Esophagus (tissue), 2 donors: Measurements from ENCODE around the gene TRIM4. TPM values are rescaled to one million over a fixed set of nuclear protein-coding genes. Genes with fewer than 3 reads are reported as not detected.
"Not testable (repeated sequence)": the region's sequence is repeated elsewhere in the genome, so short reads cannot be mapped to it uniquely, and the experiment has no call there.

Source experiments
- H3K27ac ChIP-seq, 2 donors: one replicate each; pipeline ENCODE4 v1.5.1; 2013; ENCODE audit warnings: low read depth in 2 of 2, mild to moderate bottlenecking in 2 of 2, inconsistent platforms in 1 of 2, low read length in 1 of 2, moderate library complexity in 1 of 2
- H3K27me3 ChIP-seq, 2 donors: one replicate each; pipeline ENCODE4 v1.6.1; 2013; ENCODE audit warnings: low read length in 2 of 2, control low read depth in 1 of 2, mild to moderate bottlenecking in 1 of 2; ENCODE audit not compliant: insufficient read depth in 2 of 2, control insufficient read depth in 1 of 2
- H3K36me3 ChIP-seq, 2 donors: one replicate each; pipeline ENCODE4 v1.6.1; 2013; ENCODE audit warnings: low read length in 1 of 2; ENCODE audit not compliant: control insufficient read depth in 2 of 2, insufficient read depth in 2 of 2
- H3K4me1 ChIP-seq, 2 donors: one replicate each; pipeline ENCODE4 v1.6.1; 2013; ENCODE audit warnings: low read length in 1 of 2; ENCODE audit not compliant: control insufficient read depth in 2 of 2, insufficient read depth in 2 of 2
- H3K4me3 ChIP-seq, 2 donors: one replicate each; pipeline ENCODE4 v1.5.1; 2013; ENCODE audit warnings: low read length in 2 of 2, mild to moderate bottlenecking in 2 of 2, low read depth in 1 of 2, moderate library complexity in 1 of 2
- H3K9me3 ChIP-seq, 2 donors: one replicate each; pipeline ENCODE4 v1.6.1; 2013; ENCODE audit warnings: mild to moderate bottlenecking in 2 of 2, low read depth in 1 of 2, low read length in 1 of 2, moderate library complexity in 1 of 2; ENCODE audit not compliant: control insufficient read depth in 2 of 2, insufficient read depth in 1 of 2
- WGBS, 2 donors: extraction: QIAGEN DNeasy Blood & Tissue Kit; methylation state at CpG; one replicate each; pipeline ENCODE4 v1.1.7; 2013; 5-methylcytosine and 5-hydroxymethylcytosine counted together
- polyA plus RNA-seq, 2 donors: library from polyadenylated mRNA; stranded (reverse); fragments of 200-250 nt; gene quantifications; one replicate each; pipeline ENCODE4 v1.2.3, GENCODE V29; 2013
- donor health status: healthy with polysubstance abuse.
- donor health status: Bipolar disorder and iron deficiency.

TRIM4 gene
- polyA plus RNA-seq, 2 donors = 9.4 to 11.8 TPM

DNA sequence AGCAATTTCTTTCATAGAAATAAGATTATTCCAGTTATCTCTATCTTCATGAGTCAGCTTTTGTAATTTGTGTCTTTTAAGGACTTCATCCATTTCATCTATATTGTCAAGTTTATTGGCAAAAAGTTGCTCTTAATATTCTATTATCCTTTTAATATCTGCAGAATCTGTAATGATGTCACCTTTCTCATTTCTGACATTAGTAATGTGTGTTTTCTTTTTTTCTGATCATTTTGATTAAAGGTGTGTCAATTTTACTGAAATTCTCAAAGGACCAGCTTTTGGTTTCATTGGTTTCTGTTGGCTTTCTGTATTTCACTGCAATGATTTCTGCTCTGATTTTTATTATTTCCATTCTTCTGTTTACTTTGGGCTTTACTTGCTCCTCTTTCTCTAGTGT, 24.6 kb downstream of the TRIM4 start:
- Histone ChIP-seq H3K9me3 (no peaks in the 10 kb centered on the region), H3K4me3 (no peak overlapping the region), H3K27me3 (no peaks in the 10 kb centered on the region), H3K4me1 (no peaks in the 10 kb centered on the region), H3K27ac (no peak overlapping the region), H3K36me3 (peaks cover 7 to 11% of the 10 kb centered on the region in 2 donors)

DNA sequence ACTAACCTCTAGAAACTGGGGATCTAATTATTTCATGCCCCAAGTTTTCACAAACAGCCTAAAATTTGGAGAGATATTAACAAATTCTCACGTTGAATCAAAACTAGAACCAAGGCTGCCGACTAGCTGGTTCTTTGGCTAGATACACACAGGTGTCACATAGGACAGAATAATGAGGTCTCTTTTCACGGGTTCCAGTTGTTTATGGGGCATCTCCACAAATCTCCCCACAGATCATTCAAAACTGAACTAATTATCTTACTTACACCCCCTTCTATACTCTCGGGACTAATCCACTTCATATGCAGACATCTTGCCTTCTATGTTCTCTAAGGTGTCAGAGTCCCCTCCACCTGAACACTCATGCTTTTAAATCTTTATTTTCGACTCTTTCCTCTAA, 26.1 kb downstream of the TRIM4 start:
- Histone ChIP-seq H3K9me3 (no peaks in the 10 kb centered on the region), H3K4me3 (no peak overlapping the region), H3K36me3 (peaks cover 4 to 7% of the 10 kb centered on the region in 2 donors), H3K27me3 (no peaks in the 10 kb centered on the region), H3K27ac (no peak overlapping the region), H3K4me1 (no peaks in the 10 kb centered on the region)
- WGBS, 2 donors = 68 to 70% methylated on average over 5 of the region's 5 CpGs

DNA sequence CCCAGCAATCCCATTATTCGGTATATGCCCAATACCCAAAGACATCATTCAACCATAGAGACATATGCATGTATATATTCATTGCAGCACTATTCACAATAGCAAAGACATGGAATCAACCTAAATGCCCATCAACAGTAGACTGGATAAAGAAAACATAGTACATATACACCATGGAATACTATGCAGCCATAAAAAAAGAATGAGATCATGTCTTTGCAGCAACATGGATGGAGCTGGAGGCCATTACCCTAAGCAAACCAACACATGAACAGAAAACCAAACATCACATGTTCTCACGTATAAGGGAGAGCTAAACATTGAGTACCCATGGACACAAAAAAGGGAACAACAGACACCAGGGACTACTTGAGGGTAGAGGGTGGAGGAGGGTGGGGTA, 29.0 kb downstream of the TRIM4 start:
- not testable (repeated sequence) for H3K4me3 ChIP-seq, H3K4me1 ChIP-seq, H3K27ac ChIP-seq, H3K9me3 ChIP-seq, H3K36me3 ChIP-seq, H3K27me3 ChIP-seq
- WGBS, 2 donors = 94 to 96% methylated on average over 2 of the region's 2 CpGs

DNA sequence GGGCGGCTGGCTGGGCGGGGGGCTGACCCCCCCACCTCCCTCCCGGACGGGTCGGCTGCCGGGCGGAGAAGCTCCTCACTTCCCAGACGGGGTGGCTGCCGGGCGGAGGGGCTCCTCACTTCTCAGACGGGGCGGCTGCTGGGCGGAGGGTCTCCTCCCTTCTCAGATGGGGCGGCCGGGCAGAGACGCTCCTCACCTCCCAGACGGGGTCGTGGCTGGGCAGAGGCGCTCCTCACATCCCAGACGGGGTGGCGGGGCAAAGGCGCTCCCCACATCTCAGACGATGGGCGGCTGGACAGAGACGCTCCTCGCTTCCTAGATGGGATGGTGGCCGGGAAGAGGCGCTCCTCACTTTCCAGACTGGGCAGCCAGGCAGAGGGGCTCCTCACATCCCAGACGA, 31.0 kb downstream of the TRIM4 start:
- WGBS, 2 donors = 86 to 90% methylated on average over 14 to 27 of the region's 29 CpGs

DNA sequence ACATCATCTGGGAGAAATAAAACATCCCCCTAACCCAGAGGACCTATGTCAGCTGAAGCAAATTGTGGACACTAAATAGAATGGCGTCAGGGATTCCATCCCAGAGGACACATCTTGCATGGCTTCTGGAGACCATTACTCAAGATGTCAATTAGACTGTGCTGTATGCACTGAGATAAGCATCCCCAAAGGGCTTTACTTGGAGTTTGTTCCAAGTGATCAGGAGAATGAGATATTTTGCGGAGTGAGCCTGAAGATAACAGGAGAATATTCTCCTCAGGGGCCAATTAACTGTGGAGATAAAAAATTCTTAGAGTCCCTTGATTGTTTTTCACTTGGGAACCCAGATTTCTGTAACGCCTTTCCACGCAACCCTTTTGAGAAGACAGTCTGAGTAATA, 38.0 kb downstream of the TRIM4 start:
- H3K27me3 ChIP-seq = no peaks in the 10 kb centered on the region
- H3K27ac ChIP-seq = no peak overlapping the region
- H3K9me3 ChIP-seq = no peaks in the 10 kb centered on the region
- H3K36me3 ChIP-seq = peaks cover 0 to 2% of the 10 kb centered on the region in 2 donors
- 89 to 92% methylated on average over 4 of the region's 4 CpGs for WGBS, 2 donors
- H3K4me3 ChIP-seq = no peak overlapping the region
- H3K4me1 ChIP-seq = no peaks in the 10 kb centered on the region

More for the DNA sequence above, 31.0 kb downstream of the TRIM4 start:
- not testable (repeated sequence) for H3K27ac ChIP-seq, H3K4me3 ChIP-seq, H3K27me3 ChIP-seq, H3K9me3 ChIP-seq, H3K4me1 ChIP-seq, H3K36me3 ChIP-seq

DNA sequence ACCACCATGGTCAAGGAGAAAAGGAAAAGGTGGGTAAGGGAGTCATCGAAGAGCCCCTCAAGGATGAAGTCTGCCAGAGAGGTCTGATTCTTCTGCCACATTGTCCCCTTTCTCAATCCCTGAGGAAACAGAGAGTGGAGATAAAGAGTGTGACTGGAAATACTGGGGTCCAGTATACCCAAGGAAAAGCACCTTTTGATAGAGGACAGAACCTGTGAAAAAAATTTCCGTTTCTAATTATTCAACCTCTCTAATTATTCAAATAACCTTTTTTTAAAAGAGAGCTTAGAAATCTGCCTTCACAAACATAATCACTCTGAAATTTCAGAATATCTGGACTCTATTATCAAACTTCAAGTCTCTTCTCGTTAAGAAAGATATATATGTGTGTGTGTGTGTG, 42.4 kb downstream of the TRIM4 start, which contains the start of gene OR2AE1:
OR2AE1 (minus strand) TSS at position 101 of the 400 bp plus-strand sequence; CDS start at position 101, 0 bp downstream.
- 83 to 87% methylated on average over 3 of the region's 3 CpGs for WGBS, 2 donors
- Histone ChIP-seq H3K27ac (no peak within 1 kb of the TSS), H3K4me3 (no peak within 1 kb of the TSS), H3K4me1 (no peaks in the 10 kb centered on the region), H3K9me3 (no peaks in the 10 kb centered on the region), H3K27me3 (no peaks in the 10 kb centered on the region), H3K36me3 (peaks cover 0 to 2% of the 10 kb centered on the region in 2 donors)

DNA sequence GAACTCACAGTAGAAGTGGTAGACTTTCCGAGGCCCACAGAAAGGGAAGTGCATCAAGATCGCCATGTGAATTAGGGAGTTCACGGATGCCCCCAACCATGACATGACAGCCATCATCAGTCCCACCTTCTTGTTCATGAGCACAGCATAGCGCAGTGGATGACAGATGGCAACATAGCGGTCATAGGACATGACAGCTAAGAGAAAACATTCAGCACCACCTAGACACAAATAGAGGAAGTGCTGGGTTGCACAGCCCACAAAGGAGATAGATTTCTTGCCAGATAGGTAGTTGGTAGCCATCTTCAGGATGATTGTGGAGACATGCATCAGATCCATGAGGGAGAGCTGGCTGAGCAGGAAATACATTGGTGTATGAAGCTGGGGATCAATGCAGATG, 42.8 kb downstream of the TRIM4 start:
- H3K27me3 ChIP-seq = no peaks in the 10 kb centered on the region
- H3K27ac ChIP-seq = no peak overlapping the region
- no peaks in the 10 kb centered on the region for H3K9me3 ChIP-seq
- no peaks in the 10 kb centered on the region for H3K4me1 ChIP-seq
- 92 to 95% methylated on average over 5 of the region's 5 CpGs for WGBS, 2 donors
- no peak overlapping the region for H3K4me3 ChIP-seq
- peaks cover 0 to 2% of the 10 kb centered on the region in 2 donors for H3K36me3 ChIP-seq

DNA sequence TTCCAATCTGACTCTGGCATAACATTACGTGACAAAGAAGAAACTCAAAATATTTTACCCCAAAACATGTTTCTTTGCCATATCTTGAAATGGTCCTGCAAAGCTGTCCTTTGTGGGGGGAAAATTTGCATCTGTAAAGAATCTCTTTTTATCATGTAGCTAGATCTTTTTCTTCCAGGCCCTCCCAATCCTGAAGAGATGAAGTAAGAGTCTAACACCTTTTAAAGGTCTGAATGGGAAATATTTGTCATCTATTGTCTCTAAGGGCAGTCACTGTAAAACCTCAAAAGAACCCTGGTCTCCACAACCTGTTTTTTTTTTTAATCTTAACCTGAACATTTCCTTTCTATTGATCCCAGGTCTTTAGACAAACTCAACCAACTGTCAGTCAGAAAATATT, 51.1 kb downstream of the TRIM4 start:
- no peak overlapping the region for H3K27ac ChIP-seq
- H3K4me1 ChIP-seq = no peaks in the 10 kb centered on the region
- H3K27me3 ChIP-seq = no peaks in the 10 kb centered on the region
- H3K4me3 ChIP-seq = no peak overlapping the region
- H3K36me3 ChIP-seq = no peaks in the 10 kb centered on the region
- no peaks in the 10 kb centered on the region for H3K9me3 ChIP-seq
- 89 to 90% methylated on average over 1 of the region's 1 CpG for WGBS, 2 donors

DNA sequence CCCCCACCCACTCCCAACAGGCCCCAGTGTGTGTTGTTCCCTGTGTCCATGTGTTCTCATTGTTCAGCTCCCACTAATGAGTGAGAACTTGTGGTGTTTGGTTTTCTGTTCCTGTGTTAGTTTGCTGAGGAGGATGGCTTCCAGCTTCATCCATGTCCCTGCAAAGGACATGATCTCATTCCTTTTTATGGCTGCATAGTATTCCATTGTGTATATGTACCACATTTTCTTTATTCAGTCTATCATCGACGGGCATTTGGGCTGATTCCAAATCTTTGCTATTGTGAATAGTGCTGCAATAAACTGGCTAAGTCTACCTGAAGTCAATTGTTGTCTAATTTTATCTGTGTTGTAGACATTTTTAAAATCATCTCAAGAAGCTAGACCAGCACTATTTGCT, 51.9 kb downstream of the TRIM4 start:
- not testable (repeated sequence) for H3K4me3 ChIP-seq, H3K27me3 ChIP-seq, H3K27ac ChIP-seq, H3K9me3 ChIP-seq, H3K4me1 ChIP-seq, H3K36me3 ChIP-seq
- WGBS, 2 donors = 92 to 96% methylated on average over 2 of the region's 2 CpGs

DNA sequence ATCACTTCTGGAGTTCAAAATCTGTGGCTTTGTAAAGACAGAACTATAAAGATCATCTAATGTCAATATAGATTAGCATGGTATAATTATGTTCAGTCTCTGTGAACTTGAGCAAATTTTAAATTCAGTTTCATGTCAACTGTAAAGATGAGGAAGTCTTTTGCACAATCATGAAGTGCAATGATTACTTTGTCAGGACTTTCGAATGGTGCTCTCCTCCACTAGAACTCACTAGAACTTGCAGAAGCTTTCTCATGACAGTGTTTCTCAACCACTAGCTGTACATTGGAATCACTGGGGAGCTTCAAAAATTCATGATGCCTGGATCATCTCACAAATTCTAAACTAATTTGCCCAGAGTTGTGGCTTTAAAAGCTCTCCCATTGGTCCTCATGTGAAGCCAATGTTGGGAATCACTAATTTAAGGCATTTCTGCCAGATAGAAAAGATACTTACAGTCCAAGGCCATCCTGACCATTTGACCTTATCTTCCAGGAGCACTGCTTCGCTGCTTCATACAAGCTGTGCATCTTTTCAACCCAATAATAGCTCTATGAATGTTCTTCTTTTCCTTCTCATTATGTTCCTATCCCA, 55.4 kb downstream of the TRIM4 start:
- Histone ChIP-seq H3K4me1 (no peaks in the 10 kb centered on the region), H3K27me3 (no peaks in the 10 kb centered on the region), H3K27ac (no peak overlapping the region), H3K4me3 (no peak overlapping the region), H3K9me3 (no peaks in the 10 kb centered on the region), H3K36me3 (no peaks in the 10 kb centered on the region)
- 54 to 62% methylated on average over 2 of the region's 2 CpGs for WGBS, 2 donors
